Endometrial microvascular endothelial cells (primary cell): Measurements from ENCODE around the gene CCNG1. TPM values are rescaled to one million over a fixed set of nuclear protein-coding genes. Genes with fewer than 3 reads are reported as not detected.
"Not testable (repeated sequence)": the region's sequence is repeated elsewhere in the genome, so short reads cannot be mapped to it uniquely, and the experiment has no call there.

Source experiments
- in situ Hi-C: cut with HindIII; loops from 2 replicates; pipeline ENCODE4 v1.10.0; 2017; ENCODE audit warnings: low sequenced_read_pairs, low pct_unique_long_range_greater_than_20kb; ENCODE audit errors: inconsistent ontology term
- total RNA-seq: library from RNA; depleted of rRNA; stranded (reverse); fragments of >200 nt; gene quantifications from one replicate; pipeline ENCODE4 v1.2.3, GENCODE V29; 2015; ENCODE audit errors: inconsistent ontology term

CCNG1 gene
- total RNA-seq, 1 donor from 2014 or later, result 315 TPM

DNA sequence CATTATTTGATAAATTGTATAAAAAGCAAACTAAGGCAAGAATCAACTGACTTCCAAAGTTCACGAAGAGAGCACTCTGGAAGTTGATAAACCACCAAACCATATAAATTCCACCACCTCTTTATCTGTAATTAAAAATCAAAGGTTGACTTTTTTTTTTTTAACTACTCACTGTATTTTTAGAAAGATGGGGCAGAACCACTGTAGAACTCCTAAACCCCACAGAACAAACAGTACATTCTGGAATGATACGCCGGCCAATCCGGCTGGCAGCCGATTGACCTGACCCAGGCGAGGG lies 435 bp upstream of the CCNG1 start:
- in situ Hi-C loops, result no loop called here

DNA sequence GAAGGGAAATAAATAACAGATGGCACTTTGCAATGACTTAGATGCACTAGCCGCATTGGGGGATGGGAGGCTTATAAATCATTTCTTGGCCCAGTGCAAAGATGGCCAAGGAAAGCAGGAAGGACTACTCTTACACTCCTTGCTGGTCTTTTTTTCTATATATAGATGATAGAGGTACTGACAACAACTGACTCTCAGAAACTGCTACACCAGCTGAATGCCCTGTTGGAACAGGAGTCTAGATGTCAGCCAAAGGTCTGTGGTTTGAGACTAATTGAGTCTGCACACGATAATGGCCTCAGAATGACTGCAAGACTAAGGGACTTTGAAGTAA lies 1.7 kb downstream of the CCNG1 start:
- in situ Hi-C loops, result no loop called here

DNA sequence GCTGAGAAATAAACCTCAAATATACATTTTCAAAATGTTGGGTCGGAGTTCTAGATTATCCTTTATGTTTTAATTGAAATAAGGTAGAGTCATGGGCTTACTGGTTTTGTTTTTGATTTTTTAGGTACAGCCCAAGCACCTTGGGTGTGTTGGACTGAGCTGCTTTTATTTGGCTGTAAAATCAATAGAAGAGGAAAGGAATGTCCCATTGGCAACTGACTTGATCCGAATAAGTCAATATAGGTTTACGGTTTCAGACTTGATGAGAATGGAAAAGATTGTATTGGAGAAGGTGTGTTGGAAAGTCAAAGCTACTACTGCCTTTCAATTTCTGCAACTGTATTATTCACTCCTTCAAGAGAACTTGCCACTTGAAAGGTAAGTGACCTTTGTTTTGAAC lies 3.6 kb downstream of the CCNG1 start:
- in situ Hi-C loops, result no loop called here

DNA sequence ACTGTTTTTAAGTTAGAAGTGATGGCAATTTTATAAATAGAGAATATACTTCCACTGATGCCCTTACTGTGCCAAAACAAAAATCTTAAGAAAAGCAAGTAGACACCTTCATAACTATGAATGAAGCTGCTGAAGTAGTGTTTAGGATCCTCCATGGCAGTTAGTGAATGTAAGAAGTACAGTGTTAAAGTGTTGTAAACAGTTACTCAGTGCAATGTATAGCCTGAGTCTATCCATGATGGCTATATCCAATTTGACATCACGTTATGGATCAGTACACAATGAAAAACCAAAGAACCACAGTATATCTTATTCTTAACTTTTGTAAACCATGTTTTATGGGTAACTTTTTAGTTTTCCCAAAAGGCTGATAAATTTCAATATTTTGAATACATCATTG lies 7.1 kb downstream of the CCNG1 start:
- in situ Hi-C loops, result no loop called here

DNA sequence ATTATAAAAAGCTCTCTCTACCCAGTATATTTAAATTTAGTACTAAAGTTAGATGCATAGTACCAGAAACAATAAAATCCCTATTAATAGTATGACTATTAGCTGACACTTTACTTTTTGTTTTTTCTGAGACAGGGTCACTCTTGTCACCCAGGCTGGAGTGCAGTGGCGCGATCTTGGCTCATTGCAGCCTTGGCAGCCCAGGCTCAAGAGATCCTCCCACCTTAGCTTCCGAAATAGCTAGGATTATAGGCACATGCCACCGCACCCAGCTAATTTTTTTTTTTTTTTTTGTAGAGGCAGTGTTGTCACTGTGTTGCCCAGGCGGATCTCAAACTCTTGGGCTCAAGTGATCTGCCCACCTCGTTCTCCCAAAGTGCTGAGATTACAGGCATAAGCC lies 8.0 kb downstream of the CCNG1 start:
- in situ Hi-C loops, result no loop called here

DNA sequence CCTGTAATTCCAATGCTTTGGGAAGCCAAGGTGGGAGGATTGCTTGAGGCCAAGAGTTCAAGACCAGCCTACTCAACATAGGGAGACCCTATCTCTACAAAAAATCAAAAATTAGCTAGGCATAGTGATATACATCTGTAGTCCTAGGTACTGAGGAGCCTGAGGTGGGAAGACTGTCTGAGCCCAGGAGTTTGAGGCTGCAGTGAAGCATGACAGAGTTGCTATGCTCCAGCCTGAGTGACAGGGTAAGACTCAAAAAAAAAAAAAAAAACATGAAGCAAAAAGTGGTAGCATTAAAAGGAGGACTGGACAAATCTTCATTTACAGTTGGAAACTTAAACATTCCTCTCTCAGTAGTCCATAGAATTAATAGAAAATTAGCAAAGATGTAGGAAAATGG lies 9.8 kb downstream of the CCNG1 start:
- in situ Hi-C loops, result no loop called here

DNA sequence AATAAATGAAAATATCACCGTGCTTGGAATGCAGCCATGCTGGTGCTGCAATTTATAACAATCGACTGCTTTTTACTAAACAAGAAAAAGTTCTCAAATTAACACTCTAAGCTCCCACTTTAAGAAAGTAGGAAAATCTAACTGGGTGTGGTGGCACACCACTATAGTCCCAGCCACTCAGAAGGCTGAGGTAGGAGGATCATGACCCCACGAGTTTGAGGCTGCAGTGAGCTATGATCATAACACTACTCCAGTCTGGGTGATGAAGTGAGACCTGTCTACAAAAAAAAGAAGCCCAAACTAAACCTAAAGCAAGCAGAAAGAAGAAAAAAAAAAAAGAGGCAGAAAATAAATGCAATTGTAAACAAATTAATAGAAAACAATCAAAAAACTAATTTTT lies 10.5 kb downstream of the CCNG1 start:
- in situ Hi-C loops, result no loop called here

DNA sequence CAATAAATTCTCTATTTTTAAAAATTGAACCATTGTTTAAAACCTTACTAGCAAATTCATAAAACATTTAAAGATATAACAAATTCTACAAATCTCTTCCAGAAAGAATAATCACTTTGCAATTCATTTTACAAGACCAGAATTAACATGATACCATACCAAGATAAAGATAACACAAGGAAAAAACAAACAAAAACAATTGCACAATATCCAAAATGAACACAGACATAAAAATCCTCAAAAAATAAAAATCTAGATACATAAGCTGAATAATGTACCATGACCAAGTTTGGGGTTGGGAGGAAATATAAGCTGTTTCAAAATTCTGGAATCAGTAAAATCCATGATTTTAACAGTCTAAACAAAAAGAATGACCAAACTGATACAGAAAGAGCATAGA lies 11.1 kb downstream of the CCNG1 start:
- in situ Hi-C loops, result no loop called here

DNA sequence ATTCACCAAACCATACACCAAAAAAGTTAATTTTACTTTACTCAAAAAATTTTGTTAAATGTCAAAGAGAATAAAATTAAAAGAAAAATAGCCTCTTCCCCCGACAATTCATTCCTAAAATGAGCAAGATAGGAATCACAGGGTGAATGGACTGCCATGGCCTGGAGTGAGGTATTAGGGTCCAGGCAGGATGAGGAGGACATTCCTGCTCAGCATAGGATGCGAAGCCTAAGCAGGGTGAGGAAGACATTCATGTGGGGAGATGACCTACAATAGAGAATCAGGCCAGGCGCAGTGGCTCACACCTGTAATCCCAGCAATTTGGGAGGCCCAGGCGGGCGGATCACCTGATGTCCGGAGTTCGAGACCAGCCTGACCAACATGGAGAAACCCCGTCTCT lies 14.1 kb downstream of the CCNG1 start:
- in situ Hi-C loops, result no loop called here

DNA sequence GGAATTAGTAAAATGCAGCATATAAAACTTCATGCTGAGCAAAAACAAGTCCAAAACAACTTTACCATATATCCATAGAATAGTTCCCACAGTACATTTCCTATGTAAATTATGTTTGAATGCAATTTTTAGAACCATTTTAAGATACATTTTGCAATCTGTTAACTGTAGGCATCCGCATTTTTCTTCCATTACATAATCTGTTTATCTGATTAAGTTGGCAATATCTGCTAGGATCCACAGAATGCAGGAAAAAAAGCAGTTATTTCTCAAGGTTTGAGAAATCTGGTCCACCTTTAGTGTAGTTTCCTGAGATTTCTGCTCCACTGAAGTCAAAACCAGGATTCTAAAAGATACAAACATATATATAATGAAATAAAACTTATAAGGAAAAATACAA lies 16.3 kb downstream of the CCNG1 start:
- in situ Hi-C loops, result no loop called here

DNA sequence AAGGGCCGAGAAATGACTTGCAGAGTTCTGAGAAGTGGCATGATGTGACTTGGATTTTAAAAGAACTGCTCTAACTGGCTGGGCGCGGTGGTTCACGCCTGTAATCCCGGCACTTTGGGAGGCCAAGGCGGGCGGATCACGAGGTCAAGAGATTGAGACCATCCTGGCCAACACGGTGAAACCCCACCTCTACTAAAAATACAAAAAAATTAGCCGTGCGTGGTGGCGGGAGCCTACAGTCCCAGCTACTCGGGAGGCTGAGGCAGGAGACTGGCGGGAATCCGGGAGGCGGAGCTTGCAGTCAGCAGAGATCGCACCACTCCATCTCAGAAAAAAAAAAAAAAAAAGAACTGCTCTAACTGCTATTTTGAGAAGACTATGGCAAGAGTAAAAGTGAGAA lies 18.0 kb downstream of the CCNG1 start:
- in situ Hi-C loops, result not testable (repeated sequence)

DNA sequence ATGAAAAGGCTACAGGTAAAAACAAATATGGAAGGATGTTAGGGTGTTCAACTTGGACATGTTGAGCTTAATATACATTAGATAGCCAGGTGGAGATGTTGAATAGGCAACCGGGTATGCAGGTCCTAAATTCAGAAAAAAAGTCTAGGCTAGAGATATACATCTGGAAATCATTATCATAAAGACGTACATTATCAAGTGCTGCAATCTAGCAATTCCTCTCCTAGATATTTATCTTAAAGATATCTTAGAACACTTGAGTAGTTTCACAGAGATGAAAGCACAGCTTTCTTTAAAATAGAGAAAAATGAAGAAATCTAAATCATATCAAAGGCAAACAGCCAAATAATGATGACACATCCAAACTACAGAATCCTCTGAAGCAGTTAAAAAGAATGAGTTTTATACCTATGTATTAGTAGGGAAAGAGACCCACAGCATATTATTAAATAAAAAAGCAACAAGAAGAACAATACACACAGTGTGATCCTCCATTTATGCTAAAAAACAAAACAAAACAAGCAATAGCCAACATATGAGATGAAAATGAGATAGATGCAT lies 18.7 kb downstream of the CCNG1 start:
- in situ Hi-C loops, result no loop called here

DNA sequence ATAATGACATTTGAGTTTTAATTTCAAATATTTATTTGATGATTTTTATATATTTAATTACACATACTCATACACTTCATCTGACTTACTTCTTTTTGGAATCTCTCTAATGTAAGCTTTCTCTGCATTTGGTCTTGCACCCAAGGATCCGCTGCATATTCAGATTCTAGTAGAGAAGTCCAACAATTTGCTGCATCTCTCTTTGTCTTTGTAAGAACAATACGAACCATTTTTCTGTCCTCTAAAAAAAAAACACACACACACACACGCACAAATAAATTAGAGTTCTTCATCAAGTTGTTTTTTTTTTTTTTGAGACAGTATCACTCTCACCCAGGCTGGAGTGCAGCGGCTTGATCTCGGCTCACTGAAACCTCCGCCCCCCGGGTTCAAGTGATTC lies 19.4 kb downstream of the CCNG1 start:
- in situ Hi-C loops, result no loop called here

DNA sequence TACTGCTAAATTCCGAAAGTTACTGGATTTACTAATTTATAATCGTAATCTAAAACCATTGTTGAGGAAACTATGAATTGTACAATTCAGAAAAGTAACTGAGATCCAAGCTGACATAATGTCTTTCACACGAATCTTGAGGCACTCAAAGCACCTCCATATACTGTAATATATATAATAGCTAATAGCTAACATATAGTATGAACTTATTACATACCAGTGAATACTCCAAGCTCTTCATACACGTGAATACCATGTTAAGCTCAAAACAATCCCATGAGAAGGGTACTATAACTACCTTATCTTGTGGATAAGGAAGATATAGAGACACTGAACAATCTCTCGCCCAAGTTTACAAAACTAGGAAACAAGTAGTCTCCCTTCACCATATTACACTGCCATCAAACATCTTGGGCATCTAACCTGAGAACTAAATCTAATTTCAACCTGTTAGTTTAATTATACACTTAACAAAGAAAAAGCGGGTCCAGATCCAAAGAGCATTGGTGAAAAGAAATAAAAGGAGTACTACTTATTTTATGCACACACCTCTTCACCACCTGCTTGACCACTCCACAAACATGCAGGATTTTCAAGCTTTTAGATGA lies 21.5 kb downstream of the CCNG1 start:
- in situ Hi-C loops, result no loop called here

DNA sequence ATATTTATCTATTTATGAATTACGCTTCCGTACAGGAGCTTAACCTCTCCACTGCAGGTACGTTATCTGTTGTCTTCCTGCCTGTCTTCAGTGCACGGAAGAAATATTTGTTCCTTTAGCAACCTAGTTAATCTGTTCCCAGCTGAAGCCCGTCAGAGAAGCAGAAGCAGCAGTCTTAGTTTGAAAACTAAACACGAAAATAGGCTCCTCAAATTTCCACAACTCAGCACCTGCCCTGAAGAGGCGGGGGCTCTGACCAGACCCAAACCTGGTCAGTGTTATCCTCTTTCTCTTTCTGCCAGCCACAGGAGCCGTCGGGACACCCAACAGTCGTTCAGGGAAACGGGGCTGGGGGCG lies 22.0 kb downstream of the CCNG1 start:
- in situ Hi-C loops, result no loop called here

DNA sequence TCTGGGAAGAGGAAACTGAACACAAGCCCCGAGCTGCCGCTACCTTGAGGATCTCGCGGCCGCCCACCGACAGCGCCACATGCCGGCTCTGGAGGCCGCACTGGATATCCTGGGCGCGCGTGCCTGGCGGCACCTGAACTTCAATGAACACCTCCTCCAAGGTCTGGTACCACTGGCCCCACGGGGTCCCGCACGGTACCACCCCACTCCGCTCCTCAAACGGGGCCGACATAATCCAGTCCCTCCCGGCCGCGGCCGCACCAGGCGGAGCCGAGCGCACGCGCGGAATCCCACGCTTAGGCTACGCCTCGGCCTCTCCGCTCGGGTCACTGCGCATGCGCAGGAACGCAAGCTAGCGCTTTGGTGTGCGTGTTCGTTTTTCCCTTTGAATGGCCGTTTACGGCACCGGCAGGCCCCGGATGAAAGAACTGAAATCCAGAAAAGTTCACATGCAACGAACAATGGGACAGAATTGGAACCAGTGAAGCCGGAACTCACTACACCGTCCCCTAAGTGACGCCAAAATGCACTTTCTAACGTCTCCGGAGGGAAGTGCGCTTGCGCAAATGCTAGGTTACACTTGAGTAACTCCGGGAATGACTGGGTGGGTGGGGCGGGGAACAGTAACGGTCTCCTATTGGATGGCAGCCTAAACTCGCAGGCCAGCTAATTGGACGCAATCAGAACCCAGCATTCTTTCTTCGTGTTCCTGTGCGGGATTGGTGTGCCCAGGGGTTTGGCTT lies 22.6 kb downstream of the CCNG1 start, which contains the start of gene NUDCD2:
NUDCD2 (minus strand) TSS at position 284 of the 743 bp plus-strand sequence; CDS start at position 232, 52 bp downstream.
- in situ Hi-C loops, result no loop called here

DNA sequence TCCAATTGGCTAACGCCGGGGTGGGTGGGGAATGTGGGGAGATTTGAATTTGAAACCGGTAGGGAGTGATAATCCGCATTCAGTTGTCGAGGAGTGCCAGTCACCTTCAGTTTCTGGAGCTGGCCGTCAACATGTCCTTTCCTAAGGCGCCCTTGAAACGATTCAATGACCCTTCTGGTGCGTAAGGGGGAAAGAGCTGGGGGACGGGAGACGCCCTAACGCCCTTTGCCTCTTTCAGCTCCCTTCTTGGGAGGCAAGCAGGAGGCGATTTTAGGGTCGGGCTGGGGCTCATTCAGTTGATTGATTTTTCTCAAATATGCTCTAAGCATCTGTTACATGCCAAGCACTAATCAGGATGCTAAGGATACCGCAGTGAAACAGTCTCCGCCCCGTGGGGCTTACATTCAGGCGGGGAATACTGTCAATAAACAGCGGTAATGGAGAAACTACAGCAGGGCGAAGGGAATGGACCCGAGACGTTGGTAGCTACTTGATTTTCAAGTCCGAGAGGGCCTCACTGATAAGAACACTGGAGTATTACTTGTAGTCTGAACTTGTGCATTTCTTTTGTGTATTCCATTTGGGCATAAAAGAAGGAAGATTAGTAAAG lies 23.3 kb downstream of the CCNG1 start, which contains the start of gene HMMR:
HMMR (plus strand) TSS at position 71 of the 610 bp plus-strand sequence; CDS start at position 132, 61 bp downstream.
- in situ Hi-C loops, result no loop called here

DNA sequence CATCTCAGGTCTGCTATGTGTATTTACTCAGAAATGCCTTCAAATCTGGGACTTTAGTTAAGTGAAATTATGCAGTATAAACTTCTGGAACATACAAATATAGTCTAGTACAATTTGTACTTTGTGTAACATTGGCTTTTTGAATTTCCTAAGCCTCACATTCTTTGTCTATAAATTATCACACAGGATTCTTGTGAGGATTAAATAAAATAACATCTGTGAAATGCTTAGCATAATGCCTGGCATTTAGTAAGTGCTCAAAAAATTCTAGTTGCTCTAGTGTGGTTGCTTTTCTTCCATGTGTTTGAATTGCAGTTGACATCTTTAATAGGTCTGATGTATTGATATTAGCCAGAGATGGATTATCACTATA lies 25.7 kb downstream of the CCNG1 start:
- in situ Hi-C loops, result no loop called here

DNA sequence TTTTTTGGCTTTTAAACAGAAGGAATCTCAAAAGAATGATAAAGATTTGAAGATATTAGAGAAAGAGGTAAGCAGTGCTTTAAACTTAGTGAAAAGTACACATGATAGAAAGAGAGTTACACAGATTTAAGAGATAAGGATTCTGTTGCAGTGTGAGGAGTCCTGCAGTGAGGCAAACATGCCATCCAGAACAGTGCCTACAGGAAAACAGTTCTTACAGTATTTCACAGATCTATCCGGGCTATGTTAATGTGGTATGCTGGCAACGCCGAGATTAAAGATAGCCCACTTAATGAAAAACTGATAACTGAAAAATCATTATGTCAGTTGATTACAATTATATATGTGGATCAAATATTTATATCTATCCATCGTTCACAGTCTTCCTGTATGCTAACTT lies 30.3 kb downstream of the CCNG1 start:
- in situ Hi-C loops, result no loop called here

DNA sequence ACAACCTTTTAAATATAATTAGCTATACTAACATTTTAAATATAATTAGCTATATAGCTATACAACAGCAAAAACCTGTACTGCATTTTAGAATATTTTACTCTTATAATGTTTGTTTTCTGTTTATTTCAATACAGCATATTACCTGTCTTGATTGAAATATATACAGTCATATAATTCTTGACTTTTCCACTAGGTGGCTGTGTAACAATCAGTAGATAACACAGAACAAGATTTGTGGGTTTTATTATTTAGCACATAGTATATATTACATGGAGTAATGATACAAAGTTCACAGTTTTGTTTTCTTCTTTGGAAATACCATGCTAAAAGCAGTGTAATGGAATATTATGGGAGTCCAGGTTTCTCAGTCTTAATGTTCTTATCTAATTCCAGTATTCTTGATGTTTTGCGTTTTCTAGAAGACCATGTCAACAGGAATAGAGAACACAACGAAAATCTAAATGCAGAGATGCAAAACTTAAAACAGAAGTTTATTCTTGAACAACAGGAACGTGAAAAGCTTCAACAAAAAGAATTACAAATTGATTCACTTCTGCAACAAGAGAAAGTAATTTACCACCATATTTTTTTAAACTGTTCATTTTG lies 36.3 kb downstream of the CCNG1 start:
- in situ Hi-C loops, result no loop called here
